Neural progenitor cell (in vitro differentiated cells): ENCODE measurements around the gene SKI.

Experiments used
- EZH2 ChIP-seq: fragments of 200-600 bp; sonication (generic); IDR thresholded peaks from 2 replicates; pipeline ENCODE4 v1.6.1; 2017; ENCODE audit warnings: antibody characterized with exemption, mild to moderate bottlenecking, moderate library complexity
- TF ChIP-seq, protein P1 (sequence below): fragments of 200-600 bp; sonication (generic); IDR thresholded peaks from 2 replicates; pipeline ENCODE4 v1.5.1; 2017; ENCODE audit warnings: antibody characterized with exemption, mild to moderate bottlenecking

DNA sequence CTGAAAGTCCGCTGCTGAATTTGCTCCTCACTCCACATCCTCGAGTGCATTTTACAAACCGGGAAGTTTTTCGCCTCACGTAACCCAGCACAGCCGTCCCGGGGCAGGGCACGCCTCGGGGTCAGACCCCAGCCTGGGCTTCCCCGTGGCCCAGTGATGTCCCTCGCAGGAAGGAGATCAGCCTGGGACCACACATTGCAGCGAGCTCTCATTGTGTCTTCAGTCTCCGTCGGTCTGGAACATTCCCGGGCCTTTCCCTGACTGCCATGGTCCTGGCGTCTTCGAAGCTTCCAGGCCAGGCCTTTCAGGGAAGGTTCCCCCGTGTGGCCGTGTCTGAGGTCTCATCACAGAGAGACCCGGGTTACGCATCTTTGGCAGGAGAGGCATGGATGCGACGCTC is 119.8 kb downstream of the SKI start:
- TF ChIP-seq EZH2: no peak
- TF ChIP-seq, protein P1, sequence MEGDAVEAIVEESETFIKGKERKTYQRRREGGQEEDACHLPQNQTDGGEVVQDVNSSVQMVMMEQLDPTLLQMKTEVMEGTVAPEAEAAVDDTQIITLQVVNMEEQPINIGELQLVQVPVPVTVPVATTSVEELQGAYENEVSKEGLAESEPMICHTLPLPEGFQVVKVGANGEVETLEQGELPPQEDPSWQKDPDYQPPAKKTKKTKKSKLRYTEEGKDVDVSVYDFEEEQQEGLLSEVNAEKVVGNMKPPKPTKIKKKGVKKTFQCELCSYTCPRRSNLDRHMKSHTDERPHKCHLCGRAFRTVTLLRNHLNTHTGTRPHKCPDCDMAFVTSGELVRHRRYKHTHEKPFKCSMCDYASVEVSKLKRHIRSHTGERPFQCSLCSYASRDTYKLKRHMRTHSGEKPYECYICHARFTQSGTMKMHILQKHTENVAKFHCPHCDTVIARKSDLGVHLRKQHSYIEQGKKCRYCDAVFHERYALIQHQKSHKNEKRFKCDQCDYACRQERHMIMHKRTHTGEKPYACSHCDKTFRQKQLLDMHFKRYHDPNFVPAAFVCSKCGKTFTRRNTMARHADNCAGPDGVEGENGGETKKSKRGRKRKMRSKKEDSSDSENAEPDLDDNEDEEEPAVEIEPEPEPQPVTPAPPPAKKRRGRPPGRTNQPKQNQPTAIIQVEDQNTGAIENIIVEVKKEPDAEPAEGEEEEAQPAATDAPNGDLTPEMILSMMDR: no peak
